GM12801 (cell line): ENCODE measurements around the gene RNF2.

Source experiments
- CTCF ChIP-seq: IDR thresholded peaks from one replicate; pipeline ENCODE4 v1.5.1; 2011; ENCODE audit warnings: control low read depth; ENCODE audit not compliant: insufficient read length; ENCODE audit errors: extremely low read depth

Gene RNF2

GRCh38 chr1:185139246-185139645, 93.9 kb downstream of the RNF2 start:
- TF ChIP-seq CTCF = no peak

GRCh38 chr1:185144233-185144632, 98.9 kb downstream of the RNF2 start:
- TF ChIP-seq CTCF = no peak

- TF ChIP-seq CTCF = no peak
Observed at GRCh38 chr1:185151215-185151614, 105.9 kb downstream of the RNF2 start.
